ENCODE data around the gene PSTPIP2. TPM values are rescaled to one million over a fixed set of nuclear protein-coding genes. Genes with fewer than 3 reads are reported as not detected.
"Not testable (repeated sequence)": the region's sequence is repeated elsewhere in the genome, so short reads cannot be mapped to it uniquely, and the experiment has no call there.

PSTPIP2 gene
- polyA plus RNA-seq, 1 experiment = 5.9 TPM

DNA sequence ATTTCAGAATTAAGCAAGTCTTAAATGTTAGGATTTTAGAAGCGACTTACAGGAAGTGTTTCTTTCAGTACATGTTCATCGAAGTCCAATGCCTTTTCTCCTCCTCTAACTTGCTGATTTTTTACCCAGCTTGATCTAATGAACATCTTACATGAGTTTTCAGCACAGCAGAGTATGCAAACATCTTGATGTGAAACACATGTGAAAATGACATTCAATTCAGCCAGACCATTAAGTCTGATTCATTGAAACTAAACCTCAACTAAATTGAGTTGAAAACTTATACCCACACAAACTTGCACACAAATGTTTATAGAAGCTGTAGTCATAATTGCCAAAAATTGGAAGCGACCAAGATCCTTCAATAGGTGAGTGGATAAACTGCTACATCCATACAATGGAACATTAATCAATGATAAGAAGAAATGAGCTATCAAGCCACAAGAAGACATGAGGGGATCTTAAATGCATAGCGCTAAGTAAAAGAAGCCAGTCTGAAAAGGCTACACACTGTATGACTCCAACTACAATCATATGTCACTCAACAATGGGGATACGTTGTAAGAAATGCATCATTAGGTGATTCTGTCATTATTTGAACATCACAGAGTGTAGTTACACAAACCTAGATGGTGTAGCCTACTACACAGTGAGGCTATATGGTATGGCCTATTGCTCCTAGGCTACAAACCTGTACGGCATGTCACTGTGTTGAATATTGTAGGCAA is 18.5 kb downstream of the PSTPIP2 start:
- ChIA-PET POLR2A (no interaction called here), CTCF (no interaction called here)
- TF ChIP-seq, protein P1, sequence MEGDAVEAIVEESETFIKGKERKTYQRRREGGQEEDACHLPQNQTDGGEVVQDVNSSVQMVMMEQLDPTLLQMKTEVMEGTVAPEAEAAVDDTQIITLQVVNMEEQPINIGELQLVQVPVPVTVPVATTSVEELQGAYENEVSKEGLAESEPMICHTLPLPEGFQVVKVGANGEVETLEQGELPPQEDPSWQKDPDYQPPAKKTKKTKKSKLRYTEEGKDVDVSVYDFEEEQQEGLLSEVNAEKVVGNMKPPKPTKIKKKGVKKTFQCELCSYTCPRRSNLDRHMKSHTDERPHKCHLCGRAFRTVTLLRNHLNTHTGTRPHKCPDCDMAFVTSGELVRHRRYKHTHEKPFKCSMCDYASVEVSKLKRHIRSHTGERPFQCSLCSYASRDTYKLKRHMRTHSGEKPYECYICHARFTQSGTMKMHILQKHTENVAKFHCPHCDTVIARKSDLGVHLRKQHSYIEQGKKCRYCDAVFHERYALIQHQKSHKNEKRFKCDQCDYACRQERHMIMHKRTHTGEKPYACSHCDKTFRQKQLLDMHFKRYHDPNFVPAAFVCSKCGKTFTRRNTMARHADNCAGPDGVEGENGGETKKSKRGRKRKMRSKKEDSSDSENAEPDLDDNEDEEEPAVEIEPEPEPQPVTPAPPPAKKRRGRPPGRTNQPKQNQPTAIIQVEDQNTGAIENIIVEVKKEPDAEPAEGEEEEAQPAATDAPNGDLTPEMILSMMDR (IDR thresholded peaks at IDR 0.05; ENCODE audit: insufficient read depth, low read depth, low read length) = no peak
- H3K4me3 ChIP-seq (ENCODE audit: low read depth, low read length) = no peak overlapping the region
- no peaks in the 10 kb centered on the region for H3K27me3 ChIP-seq (ENCODE audit: control insufficient read depth, insufficient read depth, low read length)
- no peaks in the 10 kb centered on the region for H3K36me3 ChIP-seq (ENCODE audit: control insufficient read depth, insufficient read depth, low read length)
- DNase-seq (ENCODE audit: low read depth) = peak; percentile 53

GRCh38 chr18:46051731-46052461 is 20.2 kb downstream of the PSTPIP2 start:
- ChIA-PET POLR2A (interaction anchor here (0.7 kb wide), 1 partner anchor 160 kb away, joined by 3 read pairs; no protein-coding TSS in a partner anchor), CTCF (interaction anchor here (0.7 to 1.4 kb wide), 4 partner anchors 10 to 844 kb away, joined by 3 read pairs; no protein-coding TSS in a partner anchor)
- Histone ChIP-seq H3K4me3 (ENCODE audit: low read depth, low read length) (no peak overlapping the region), H3K36me3 (ENCODE audit: control insufficient read depth, insufficient read depth, low read length) (no peaks in the 10 kb centered on the region), H3K27me3 (ENCODE audit: control insufficient read depth, insufficient read depth, low read length) (no peaks in the 10 kb centered on the region)
- TF ChIP-seq, protein P1 (IDR thresholded peaks at IDR 0.05; ENCODE audit: insufficient read depth, low read depth, low read length) = no peak
- DNase-seq (ENCODE audit: low read depth) = peak; percentile 36

DNA sequence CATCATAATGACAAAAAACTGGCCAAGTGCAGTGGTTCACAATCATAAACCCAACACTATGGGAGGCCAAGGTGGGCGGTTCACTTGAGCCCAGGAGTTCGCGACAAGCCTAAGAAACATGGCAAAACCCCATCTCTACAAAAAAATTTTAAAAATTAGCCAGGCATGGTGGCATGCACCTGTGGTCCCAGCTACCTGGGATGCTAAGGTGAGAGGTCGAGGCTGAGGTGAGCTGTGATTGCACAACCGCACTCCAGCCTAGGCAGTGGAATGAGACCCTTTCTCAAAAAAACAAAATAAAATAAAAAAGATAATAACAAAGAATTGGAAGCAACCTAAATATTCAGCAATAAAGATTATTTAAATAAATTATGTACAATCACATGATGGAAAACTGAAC is 21.8 kb downstream of the PSTPIP2 start:
- ChIA-PET POLR2A (no interaction called here), CTCF (no interaction called here)
- TF ChIP-seq, protein P1 (IDR thresholded peaks at IDR 0.05; ENCODE audit: insufficient read depth, low read depth, low read length) = no peak

DNA sequence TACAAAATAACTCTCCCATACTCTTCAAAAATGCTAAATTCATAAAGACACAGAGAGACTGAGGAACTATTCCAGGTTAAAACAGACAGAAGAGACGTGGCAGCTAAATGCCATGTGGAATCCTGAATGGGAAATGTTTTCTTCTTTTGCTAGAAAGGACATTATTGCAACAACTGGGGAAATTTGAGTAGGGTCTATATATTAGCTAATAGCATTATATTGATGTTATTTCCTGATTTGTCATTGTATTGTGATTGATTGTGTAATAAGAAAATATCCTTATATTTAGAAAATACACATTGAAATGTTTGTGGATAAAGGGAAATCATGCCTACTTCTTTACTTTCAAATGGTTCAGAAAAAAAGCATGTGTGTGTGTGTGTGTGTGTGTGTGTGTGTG is 23.4 kb downstream of the PSTPIP2 start:
- Histone ChIP-seq H3K27me3 (ENCODE audit: control insufficient read depth, insufficient read depth, low read length) (no peaks in the 10 kb centered on the region), H3K36me3 (ENCODE audit: control insufficient read depth, insufficient read depth, low read length) (no peaks in the 10 kb centered on the region), H3K4me3 (ENCODE audit: low read depth, low read length) (no peak overlapping the region)
- TF ChIP-seq, protein P1 (IDR thresholded peaks at IDR 0.05; ENCODE audit: insufficient read depth, low read depth, low read length) = no peak
- ChIA-PET POLR2A (no interaction called here), CTCF (no interaction called here)
- no peak for DNase-seq (ENCODE audit: low read depth)

More for the DNA sequence above, 21.8 kb downstream of the PSTPIP2 start:
- no peak overlapping the region for H3K4me3 ChIP-seq (ENCODE audit: low read depth, low read length)
- H3K27me3 ChIP-seq (ENCODE audit: control insufficient read depth, insufficient read depth, low read length) = no peaks in the 10 kb centered on the region
- no peak for DNase-seq (ENCODE audit: low read depth)
- no peaks in the 10 kb centered on the region for H3K36me3 ChIP-seq (ENCODE audit: control insufficient read depth, insufficient read depth, low read length)

GRCh38 chr18:46047369-46047768 is 24.7 kb downstream of the PSTPIP2 start:
- CTCF ChIA-PET = interaction anchor here (1.6 kb wide), 1 partner anchor 14 kb away, joined by 4 read pairs; no protein-coding TSS in a partner anchor

More at GRCh38 chr18:46047369-46047768, 24.7 kb downstream of the PSTPIP2 start:
- H3K36me3 ChIP-seq (ENCODE audit: control insufficient read depth, insufficient read depth, low read length); H3K4me3 ChIP-seq (ENCODE audit: low read depth, low read length); H3K27me3 ChIP-seq (ENCODE audit: control insufficient read depth, insufficient read depth, low read length); DNase-seq (ENCODE audit: low read depth); POLR2A ChIA-PET: not testable (repeated sequence)
